MM.1S (cell line): Measurements from ENCODE around the gene C1QTNF9.

Experiments
- DNase-seq: peaks from one replicate; pipeline ENCODE4 v3.0.0-alpha.2; 2015
- H2AFZ ChIP-seq: fragments of 300-600 bp; sonication (generic); 2 replicates; pipeline ENCODE4 v1.6.0; 2016; ENCODE audit warnings: antibody characterized with exemption, low read length
- H3F3A ChIP-seq: fragments of 300-600 bp; sonication (generic); 2 replicates; pipeline ENCODE4 v1.6.1; 2016; ENCODE audit warnings: mild to moderate bottlenecking, antibody characterized with exemption, low read length, moderate library complexity, mixed read lengths; ENCODE audit not compliant: insufficient read depth
- H3K27ac ChIP-seq: fragments of 300-600 bp; sonication (generic); 2 replicates; pipeline ENCODE4 v1.5.1; 2016; ENCODE audit warnings: mild to moderate bottlenecking, low read length
- H3K27me3 ChIP-seq: fragments of 300-600 bp; sonication (generic); replicated peaks from 2 replicates; pipeline ENCODE4 v1.6.0; 2016; ENCODE audit warnings: low read length; ENCODE audit not compliant: insufficient read depth
- H3K36me3 ChIP-seq: fragments of 300-600 bp; sonication (generic); replicated peaks from 2 replicates; pipeline ENCODE4 v1.6.1; 2016; ENCODE audit warnings: mild to moderate bottlenecking, low read length, mixed read lengths; ENCODE audit not compliant: insufficient read depth
- H3K4me1 ChIP-seq: fragments of 300-600 bp; sonication (generic); 2 replicates; pipeline ENCODE4 v1.6.1; 2016; ENCODE audit warnings: low read length, mixed read lengths
- H3K4me2 ChIP-seq: fragments of 300-600 bp; sonication (generic); 2 replicates; pipeline ENCODE4 v1.6.0; 2016; ENCODE audit warnings: low read depth, low read length
- H3K4me3 ChIP-seq: fragments of 300-600 bp; sonication (generic); 2 replicates; pipeline ENCODE4 v1.5.1; 2016; ENCODE audit warnings: low read length, mixed read lengths
- H3K79me2 ChIP-seq: fragments of 300-600 bp; sonication (generic); 2 replicates; pipeline ENCODE4 v1.6.1; 2016; ENCODE audit warnings: mixed run types, low read length, mixed read lengths
- H3K9ac ChIP-seq: fragments of 300-600 bp; sonication (generic); 2 replicates; pipeline ENCODE4 v1.6.1; 2016; ENCODE audit warnings: low read length, mixed read lengths
- H3K9me2 ChIP-seq: fragments of 300-600 bp; sonication (generic); replicated peaks from 2 replicates; pipeline ENCODE4 v1.6.1; 2016; ENCODE audit warnings: mild to moderate bottlenecking, low read length, mixed read lengths; ENCODE audit not compliant: insufficient read depth
- H3K9me3 ChIP-seq: fragments of 300-600 bp; sonication (generic); replicated peaks from 2 replicates; pipeline ENCODE4 v1.6.1; 2016; ENCODE audit warnings: mild to moderate bottlenecking, low read length, mixed read lengths; ENCODE audit not compliant: insufficient read depth
- H4K20me1 ChIP-seq: fragments of 300-600 bp; sonication (generic); 2 replicates; pipeline ENCODE4 v1.6.1; 2016; ENCODE audit warnings: mild to moderate bottlenecking, low read length, moderate library complexity, mixed read lengths; ENCODE audit not compliant: insufficient read depth
- CTCF ChIP-seq: fragments of 300-600 bp; sonication (generic); IDR thresholded peaks from 2 replicates; pipeline ENCODE4 v1.5.1; 2016; ENCODE audit warnings: antibody characterized with exemption, low read length, mixed read lengths
- EZH2 ChIP-seq: fragments of 300-600 bp; sonication (generic); optimal IDR thresholded peaks from 2 replicates; pipeline ENCODE3; 2017; ENCODE audit warnings: low read depth, mild to moderate bottlenecking, antibody characterized with exemption, low read length, mixed read lengths
- EZH2phosphoT487 ChIP-seq: fragments of 300-600 bp; sonication (generic); IDR thresholded peaks from 2 replicates; pipeline ENCODE4 v1.6.1; 2018; ENCODE audit warnings: antibody characterized with exemption, low read length

The C1QTNF9 gene

GRCh38 chr13:24328145-24328544, 18.8 kb downstream of the C1QTNF9 start:
- Histone ChIP-seq H3K9me2 (no peaks in the 10 kb centered on the region), H4K20me1 (no peaks in the 10 kb centered on the region)

GRCh38 chr13:24338721-24339120, 29.3 kb downstream of the C1QTNF9 start:
- Histone ChIP-seq H2AFZ (no peak overlapping the region), H3K4me2 (no peak overlapping the region), H3K4me3 (no peak overlapping the region), H3K27ac (no peak overlapping the region), H3K27me3 (no peaks in the 10 kb centered on the region), H3K9me3 (no peaks in the 10 kb centered on the region), H3K79me2 (no peaks in the 10 kb centered on the region), H3K9me2 (no peaks in the 10 kb centered on the region), H3K9ac (no peak overlapping the region), H4K20me1 (no peaks in the 10 kb centered on the region), H3F3A (no peaks in the 10 kb centered on the region), H3K36me3 (no peaks in the 10 kb centered on the region), H3K4me1 (no peaks in the 10 kb centered on the region)
- TF ChIP-seq EZH2phosphoT487 (no peak), EZH2 (no peak), CTCF (no peak)
- DNase-seq: no peak

More at GRCh38 chr13:24328145-24328544, 18.8 kb downstream of the C1QTNF9 start:
- H3K9me3 ChIP-seq: no peaks in the 10 kb centered on the region
- no peaks in the 10 kb centered on the region for H3K79me2 ChIP-seq
- no peak overlapping the region for H3K27ac ChIP-seq
- no peak overlapping the region for H3K4me3 ChIP-seq
- H3K4me1 ChIP-seq: no peaks in the 10 kb centered on the region
- no peak overlapping the region for H3K9ac ChIP-seq
- H3K36me3 ChIP-seq: no peaks in the 10 kb centered on the region
- H3K4me2 ChIP-seq: no peak overlapping the region
- H2AFZ ChIP-seq: no peak overlapping the region
- no peaks in the 10 kb centered on the region for H3F3A ChIP-seq
- no peaks in the 10 kb centered on the region for H3K27me3 ChIP-seq
- DNase-seq: no peak
- no peak for TF ChIP-seq EZH2phosphoT487
- no peak for TF ChIP-seq EZH2
- no peak for TF ChIP-seq CTCF

- no peak for DNase-seq
- Histone ChIP-seq H3K4me1 (no peaks in the 10 kb centered on the region), H3K27me3 (no peaks in the 10 kb centered on the region), H3K9ac (no peak overlapping the region), H3K79me2 (no peaks in the 10 kb centered on the region), H2AFZ (no peak overlapping the region), H4K20me1 (no peaks in the 10 kb centered on the region), H3K9me2 (no peaks in the 10 kb centered on the region), H3K9me3 (no peaks in the 10 kb centered on the region), H3K4me2 (no peak overlapping the region), H3K27ac (no peak overlapping the region), H3K4me3 (no peak overlapping the region), H3K36me3 (no peaks in the 10 kb centered on the region), H3F3A (no peaks in the 10 kb centered on the region)
- no peak for TF ChIP-seq EZH2phosphoT487
- no peak for TF ChIP-seq CTCF
- no peak for TF ChIP-seq EZH2
Measured at GRCh38 chr13:24339937-24340607, 30.7 kb downstream of the C1QTNF9 start.
